Measurements from ENCODE around the gene MAPK8.

The MAPK8 gene

GRCh38 chr10:48477141-48477540, 170.7 kb downstream of the MAPK8 start:
- no peak for DNase-seq

DNA sequence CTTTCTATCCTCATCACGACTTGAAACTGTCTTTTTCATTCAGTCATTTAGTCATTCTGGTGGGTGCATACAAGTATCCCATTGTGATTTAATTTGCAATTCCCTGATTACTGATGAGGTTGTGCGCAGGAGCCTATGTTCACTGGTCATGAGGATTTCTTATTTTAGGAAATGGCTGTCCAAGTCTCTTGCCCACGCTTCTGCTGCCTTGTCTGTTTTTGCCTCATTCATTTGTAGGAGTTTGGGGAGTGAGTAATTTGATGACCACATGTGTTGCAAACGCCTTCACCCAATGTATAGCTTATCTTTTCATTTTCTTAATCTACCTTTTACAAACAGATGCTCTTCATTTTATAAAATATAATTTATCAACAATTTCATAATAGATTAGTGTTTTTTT, 171.1 kb downstream of the MAPK8 start:
- DNase-seq: no peak

DNA sequence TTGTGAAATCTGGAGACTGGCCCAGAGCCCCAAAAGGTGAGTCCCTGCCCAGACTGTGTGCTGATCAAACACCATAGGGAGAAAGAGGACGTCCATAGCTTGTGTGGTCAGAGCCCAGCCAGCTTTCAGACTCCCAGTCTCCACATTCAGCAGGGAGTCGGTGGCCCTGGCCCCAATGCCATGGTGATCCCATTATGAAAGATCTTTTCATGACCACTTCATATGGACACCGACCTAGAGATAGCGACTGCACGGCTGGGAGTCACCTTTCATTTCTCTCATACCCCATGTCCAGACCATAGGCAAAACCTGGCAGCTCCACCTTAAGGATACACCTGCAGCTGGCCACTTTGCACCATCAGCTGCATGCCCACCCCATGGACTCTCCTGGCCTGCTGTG, 172.0 kb downstream of the MAPK8 start:
- DNase-seq: no peak

DNA sequence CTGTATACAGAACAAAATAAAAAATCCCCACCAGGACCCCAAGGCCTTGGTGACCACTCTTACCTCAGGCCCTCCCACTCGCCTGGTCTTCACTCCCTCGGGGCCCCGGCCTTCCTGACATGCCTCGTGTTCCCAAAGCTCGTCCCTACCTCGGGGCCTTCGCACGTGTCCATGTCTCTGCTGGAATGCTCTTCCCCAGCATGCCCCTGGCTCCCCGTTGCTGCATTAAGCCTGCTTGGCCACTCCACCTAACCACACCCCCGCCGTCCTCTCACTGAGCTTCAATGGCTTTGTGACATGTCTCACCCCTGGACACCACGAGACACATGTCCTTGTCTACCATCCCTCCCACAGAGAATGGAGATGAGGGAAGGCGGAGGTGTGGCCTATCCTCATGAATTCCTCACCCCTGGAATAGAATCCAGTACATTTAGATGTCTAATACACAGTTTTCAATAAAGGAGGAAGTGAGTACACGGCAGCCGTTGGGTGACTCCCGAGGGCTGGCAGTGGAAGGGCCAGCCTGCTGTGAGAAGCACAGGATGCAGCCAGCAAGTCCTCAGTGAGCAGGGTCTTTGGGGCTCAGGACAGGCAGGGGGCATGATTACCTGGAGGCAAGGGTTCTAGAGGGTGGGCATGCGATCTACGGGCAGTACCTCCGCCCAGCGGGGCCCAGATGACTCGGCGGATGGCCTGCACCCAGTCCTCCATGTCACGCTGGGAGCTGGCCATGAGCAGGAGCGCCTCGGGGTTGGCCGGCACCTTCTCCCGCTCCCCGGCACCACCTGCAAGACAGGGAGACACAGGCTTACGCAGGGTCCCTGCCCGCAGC, 172.7 kb downstream of the MAPK8 start:
- DNase-seq: no peak

GRCh38 chr10:48480397-48481374, 174.2 kb downstream of the MAPK8 start:
- no peak for DNase-seq

GRCh38 chr10:48481385-48481784, 174.9 kb downstream of the MAPK8 start:
- no peak for DNase-seq

DNA sequence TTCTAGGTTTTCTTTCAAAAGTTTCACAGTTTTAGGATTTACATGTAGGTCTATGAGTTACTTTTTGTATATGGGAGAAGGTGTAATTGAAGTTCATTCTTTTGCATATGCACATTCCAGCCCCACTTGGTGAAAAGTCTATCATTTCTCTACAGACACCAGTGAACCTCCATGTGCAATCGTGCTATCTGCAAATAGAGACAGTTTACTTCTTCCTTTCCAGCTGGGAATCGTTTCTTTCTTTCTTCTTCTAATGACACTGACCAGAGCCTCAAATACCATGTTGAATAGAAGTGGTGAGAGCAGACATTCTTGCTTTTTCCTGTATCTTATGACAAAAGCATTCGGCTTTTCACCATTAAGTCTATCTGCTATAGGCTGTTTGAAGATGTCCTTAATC, 175.7 kb downstream of the MAPK8 start:
- DNase-seq: no peak

DNA sequence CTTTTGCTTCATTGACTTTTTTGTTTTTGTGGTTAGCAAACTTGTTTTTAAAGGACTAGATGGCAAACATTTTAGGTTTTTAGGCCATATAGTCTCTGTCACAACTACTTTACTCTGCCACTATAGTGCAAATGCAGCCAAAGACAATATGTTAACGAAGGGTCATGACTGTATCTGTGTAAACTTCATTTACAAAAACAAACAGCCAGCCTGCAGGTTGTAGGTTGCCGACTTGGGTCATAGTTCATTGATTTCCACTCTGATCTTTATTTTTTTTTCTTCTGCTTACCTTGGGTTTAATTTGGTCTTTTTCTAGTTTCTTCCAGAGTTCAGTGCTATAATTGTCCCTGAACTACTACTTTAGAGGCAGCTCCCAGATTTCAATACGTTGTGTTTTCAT, 178.4 kb downstream of the MAPK8 start:
- no peak for DNase-seq

DNA sequence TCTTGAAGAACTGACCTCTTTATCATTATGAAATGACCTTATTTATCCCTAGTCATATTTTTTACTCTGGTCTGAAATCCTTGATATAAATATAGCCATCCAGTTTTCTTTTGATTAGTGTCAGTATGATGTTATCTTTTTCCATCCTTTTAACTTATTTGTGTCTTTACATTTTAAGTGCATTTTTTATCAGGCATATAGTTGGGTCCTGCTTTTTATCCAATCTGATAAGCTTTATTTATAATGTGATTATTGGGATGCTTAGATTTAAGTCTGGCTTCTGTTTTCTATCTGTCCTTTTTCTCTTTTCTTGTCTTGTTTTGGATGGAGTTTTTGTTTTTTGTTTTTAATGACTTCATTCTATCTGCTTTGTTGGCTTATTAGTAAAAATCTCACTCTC, 179.2 kb downstream of the MAPK8 start:
- no peak for DNase-seq

DNA sequence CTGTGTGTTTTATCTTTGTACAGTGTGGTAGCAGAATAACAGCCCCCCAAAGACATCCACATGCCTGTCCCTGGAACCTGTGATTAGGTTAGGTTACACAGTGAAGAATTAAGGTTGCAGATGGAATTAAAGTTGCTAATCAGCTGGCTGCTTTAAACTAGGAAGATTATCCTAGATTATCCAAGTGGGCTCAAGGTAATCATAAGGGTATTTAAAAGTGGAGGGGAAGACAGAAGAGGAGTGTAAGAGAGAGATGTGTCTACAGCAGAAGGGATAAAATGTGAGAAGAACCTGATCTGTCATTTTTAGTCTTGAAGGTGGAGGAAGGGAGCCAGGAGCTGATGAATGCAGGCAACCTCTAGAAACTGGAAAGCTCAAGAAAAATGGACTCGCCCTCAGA, 180.8 kb downstream of the MAPK8 start:
- no peak for DNase-seq
